ENCODE results near the gene NEIL1.
"Not testable (repeated sequence)": the region's sequence is repeated elsewhere in the genome, so short reads cannot be mapped to it uniquely, and the experiment has no call there.

Gene NEIL1

GRCh38 chr15:75346796-75347221 is at the start of gene NEIL1:
Gene NEIL1 (plus strand): TSS chr15:75347039. CDS start chr15:75348906, 1,867 bp downstream.
- DNase-seq (ENCODE audit: low read depth in 2 of 3, low spot score in 2 of 3): no peak

- DNase-seq (ENCODE audit: low read depth in 2 of 3, low spot score in 2 of 3): not testable (repeated sequence)
These were observed 48.1 kb upstream of the NEIL1 start for GRCh38 chr15:75298541-75299310.

- peak in 2 of 3 experiments; percentile 21 to 31 for DNase-seq (ENCODE audit: low read depth in 2 of 3, low spot score in 2 of 3)
These were observed 47.5 kb upstream of the NEIL1 start for GRCh38 chr15:75299311-75299688.

GRCh38 chr15:75300026-75300425 is 46.8 kb upstream of the NEIL1 start:
- DNase-seq (ENCODE audit: low read depth in 2 of 3, low spot score in 2 of 3): not testable (repeated sequence)

- no peak for DNase-seq (ENCODE audit: low read depth in 2 of 3, low spot score in 2 of 3)
These were observed 44.5 kb upstream of the NEIL1 start for GRCh38 chr15:75302318-75302717.

GRCh38 chr15:75302753-75303152 is 44.1 kb upstream of the NEIL1 start:
- DNase-seq (ENCODE audit: low read depth in 2 of 3, low spot score in 2 of 3): not testable (repeated sequence)

GRCh38 chr15:75306188-75306587 is 40.7 kb upstream of the NEIL1 start:
- DNase-seq (ENCODE audit: low read depth in 2 of 3, low spot score in 2 of 3): no peak

- DNase-seq (ENCODE audit: low read depth in 2 of 3, low spot score in 2 of 3): no peak
These were observed 39.0 kb upstream of the NEIL1 start for GRCh38 chr15:75307778-75308390.

GRCh38 chr15:75309711-75310110 is 37.1 kb upstream of the NEIL1 start:
- no peak for DNase-seq (ENCODE audit: low read depth in 2 of 3, low spot score in 2 of 3)

- not testable (repeated sequence) for DNase-seq (ENCODE audit: low read depth in 2 of 3, low spot score in 2 of 3)
These were observed 34.3 kb upstream of the NEIL1 start for GRCh38 chr15:75312548-75312947.

GRCh38 chr15:75313116-75313845 is 33.6 kb upstream of the NEIL1 start:
- no peak for DNase-seq (ENCODE audit: low read depth in 2 of 3, low spot score in 2 of 3)

- no peak for DNase-seq (ENCODE audit: low read depth in 2 of 3, low spot score in 2 of 3)
These were observed 32.1 kb upstream of the NEIL1 start for GRCh38 chr15:75314552-75315290.

GRCh38 chr15:75319231-75319897 is 27.5 kb upstream of the NEIL1 start:
- DNase-seq (ENCODE audit: low read depth in 2 of 3, low spot score in 2 of 3): not testable (repeated sequence)

- no peak for DNase-seq (ENCODE audit: low read depth in 2 of 3, low spot score in 2 of 3)
These were observed 25.1 kb upstream of the NEIL1 start for GRCh38 chr15:75321711-75322110.

GRCh38 chr15:75325922-75326321 is 20.9 kb upstream of the NEIL1 start:
- DNase-seq (ENCODE audit: low read depth in 2 of 3, low spot score in 2 of 3): no peak

- no peak for DNase-seq (ENCODE audit: low read depth in 2 of 3, low spot score in 2 of 3)
These were observed 19.8 kb upstream of the NEIL1 start for GRCh38 chr15:75327005-75327404.

- no peak for DNase-seq (ENCODE audit: low read depth in 2 of 3, low spot score in 2 of 3)
These were observed 19.3 kb upstream of the NEIL1 start for GRCh38 chr15:75327491-75327890.

- DNase-seq (ENCODE audit: low read depth in 2 of 3, low spot score in 2 of 3): no peak
These were observed 18.1 kb upstream of the NEIL1 start for GRCh38 chr15:75328493-75329314.

GRCh38 chr15:75329571-75329970 is 17.3 kb upstream of the NEIL1 start:
- DNase-seq (ENCODE audit: low read depth in 2 of 3, low spot score in 2 of 3): no peak

GRCh38 chr15:75332093-75332492 is 14.7 kb upstream of the NEIL1 start:
- DNase-seq (ENCODE audit: low read depth in 2 of 3, low spot score in 2 of 3): not testable (repeated sequence)

Data from activated CD8-positive, alpha-beta memory T cell treated with anti-CD3 and anti-CD28 coated beads for 48 hours (primary cell).